ENCODE data around the gene HOMER3.
A peak's percentile ranks its signal among the peaks of the same experiment; 100 is the strongest.

Gene HOMER3

DNA sequence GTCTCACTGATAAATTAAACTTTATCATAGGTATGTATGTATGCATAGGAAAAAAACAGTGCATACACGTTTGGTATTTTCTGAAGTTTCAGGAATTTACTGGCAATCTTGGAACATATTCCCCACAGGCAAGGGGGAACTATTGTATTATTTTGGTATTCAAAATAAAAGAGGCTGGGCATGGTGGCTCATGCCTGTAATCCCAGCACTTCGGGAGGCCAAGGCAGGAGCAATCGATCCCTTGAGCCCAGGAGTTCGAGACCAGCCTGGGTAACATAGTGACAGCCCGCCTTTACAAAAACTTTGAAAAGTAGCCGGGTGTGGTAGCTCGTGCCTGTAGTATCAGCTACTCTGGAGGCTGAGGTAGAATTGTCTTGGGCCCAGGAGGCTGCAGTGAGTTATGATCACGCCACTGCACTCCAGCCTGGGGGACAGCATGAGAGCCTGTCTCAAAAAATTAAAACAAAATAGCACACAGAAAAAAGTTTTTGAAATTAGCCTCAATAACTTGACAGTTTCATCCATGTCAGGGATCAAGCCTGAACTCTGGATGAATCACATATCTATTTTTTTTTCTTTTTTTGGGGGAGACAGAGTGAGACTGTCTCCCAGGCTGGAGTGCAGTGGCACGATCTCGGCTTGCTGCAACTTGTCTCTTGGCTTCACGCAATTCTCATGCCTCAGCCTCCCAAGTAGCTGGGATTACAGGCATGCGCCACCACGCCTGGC, 29.1 kb upstream of the HOMER3 start:
- H3K36me3 ChIP-seq (ENCODE audit: control insufficient read depth in 4 of 4, insufficient read depth in 4 of 4, low read length in 3 of 4) = no peaks in the 10 kb centered on the region
- H3K4me1 ChIP-seq (ENCODE audit: control extremely low read depth in 1 of 4, control insufficient read depth in 4 of 4, insufficient read depth in 4 of 4, low read length in 3 of 4) = peaks cover 0 to 29% (median 23%) of the 10 kb centered on the region in 4 experiments
- POLR2A ChIA-PET = no interaction called here
- DNase-seq = no peak
- CTCF ChIA-PET = interaction anchor here (1.0 to 1.2 kb wide), 3 partner anchors 12 to 26 kb away, joined by 3 to 5 read pairs (median 4); no protein-coding TSS in a partner anchor
- WGBS (ENCODE audit: insufficient coverage) = 99% methylated on average over 13 of the region's 13 CpGs
- no peak overlapping the region for H3K27ac ChIP-seq (ENCODE audit: insufficient read depth in 1 of 2, low read depth in 1 of 2, low read length in 2 of 2, poor library complexity in 1 of 2, severe bottlenecking in 2 of 2)
- H3K9me3 ChIP-seq (ENCODE audit: control extremely low read depth in 1 of 5, control insufficient read depth in 4 of 5, insufficient read depth in 2 of 5, low read depth in 1 of 5, low read length in 4 of 5) = no peaks in the 10 kb centered on the region
- no peak overlapping the region for H3K4me3 ChIP-seq (ENCODE audit: control insufficient read depth in 1 of 7, extremely low read depth in 1 of 7, insufficient read depth in 4 of 7, low read depth in 2 of 7, low read length in 6 of 7)
- no peaks in the 10 kb centered on the region for H3K27me3 ChIP-seq (replicated peaks in 2 of 5; ENCODE audit: control insufficient read depth in 4 of 5, insufficient read depth in 5 of 5, low read length in 4 of 5)

DNA sequence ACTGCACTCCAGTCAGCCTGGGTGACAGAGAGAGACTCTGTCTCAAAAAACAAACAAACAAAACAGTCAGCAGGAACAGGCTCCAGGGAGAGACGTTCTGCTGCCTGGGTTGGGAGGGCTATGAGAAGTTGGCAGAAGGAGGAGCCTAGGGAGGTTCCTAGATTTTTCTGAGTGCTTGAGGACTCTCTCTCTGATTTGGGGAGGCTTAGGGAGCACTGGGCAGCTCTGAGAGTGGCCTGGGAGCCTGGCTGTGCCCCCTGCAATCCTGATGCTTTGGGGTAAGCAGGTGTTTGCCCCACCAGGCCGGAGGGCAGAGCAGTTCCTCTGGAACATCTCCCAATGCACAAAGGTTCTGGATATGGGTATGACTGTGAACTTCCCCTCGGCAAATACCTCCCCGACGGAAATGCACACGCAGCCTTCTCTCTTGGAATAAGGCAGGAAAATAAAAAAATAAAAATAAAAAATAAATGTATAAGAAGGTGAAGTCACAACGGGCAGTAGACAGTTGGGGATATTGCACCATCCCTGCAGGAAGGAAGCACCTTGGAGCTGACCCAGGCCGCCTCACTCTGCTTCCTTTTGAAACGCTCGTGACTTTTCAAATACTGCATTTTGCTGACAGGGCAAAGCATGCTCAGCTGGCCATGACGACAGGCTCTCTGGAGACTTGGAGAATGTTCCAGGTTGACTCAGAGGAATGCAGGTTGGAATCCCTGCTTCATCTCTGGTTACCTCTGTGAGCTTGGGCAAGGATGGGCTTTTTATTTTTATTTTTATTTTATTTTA, 26.5 kb upstream of the HOMER3 start:
- Histone ChIP-seq H3K36me3 (ENCODE audit: control insufficient read depth in 4 of 4, insufficient read depth in 4 of 4, low read length in 3 of 4) (no peaks in the 10 kb centered on the region), H3K27ac (ENCODE audit: insufficient read depth in 1 of 2, low read depth in 1 of 2, low read length in 2 of 2, poor library complexity in 1 of 2, severe bottlenecking in 2 of 2) (peak overlapping the region; percentile 58 to 65), H3K4me3 (ENCODE audit: control insufficient read depth in 1 of 7, extremely low read depth in 1 of 7, insufficient read depth in 4 of 7, low read depth in 2 of 7, low read length in 6 of 7) (peak overlapping the region in 3 of 7 experiments; percentile 1 to 31 (median 19)), H3K27me3 (replicated peaks in 2 of 5; ENCODE audit: control insufficient read depth in 4 of 5, insufficient read depth in 5 of 5, low read length in 4 of 5) (no peaks in the 10 kb centered on the region), H3K9me3 (ENCODE audit: control extremely low read depth in 1 of 5, control insufficient read depth in 4 of 5, insufficient read depth in 2 of 5, low read depth in 1 of 5, low read length in 4 of 5) (no peaks in the 10 kb centered on the region), H3K4me1 (ENCODE audit: control extremely low read depth in 1 of 4, control insufficient read depth in 4 of 4, insufficient read depth in 4 of 4, low read length in 3 of 4) (peaks cover 0 to 23% (median 18%) of the 10 kb centered on the region in 4 experiments)
- ChIA-PET POLR2A (interaction anchor here (0.5 to 0.6 kb wide), 2 partner anchors 12 to 55 kb away, joined by 4 read pairs; no protein-coding TSS in a partner anchor), CTCF (interaction anchor here (1.6 to 1.8 kb wide), 2 partner anchors 14 to 20 kb away, joined by 4 to 10 read pairs; no protein-coding TSS in a partner anchor)
- peak; percentile 52 to 90 (median 88) for DNase-seq
- 2% methylated on average over 5 of the region's 11 CpGs for WGBS (ENCODE audit: insufficient coverage)

DNA sequence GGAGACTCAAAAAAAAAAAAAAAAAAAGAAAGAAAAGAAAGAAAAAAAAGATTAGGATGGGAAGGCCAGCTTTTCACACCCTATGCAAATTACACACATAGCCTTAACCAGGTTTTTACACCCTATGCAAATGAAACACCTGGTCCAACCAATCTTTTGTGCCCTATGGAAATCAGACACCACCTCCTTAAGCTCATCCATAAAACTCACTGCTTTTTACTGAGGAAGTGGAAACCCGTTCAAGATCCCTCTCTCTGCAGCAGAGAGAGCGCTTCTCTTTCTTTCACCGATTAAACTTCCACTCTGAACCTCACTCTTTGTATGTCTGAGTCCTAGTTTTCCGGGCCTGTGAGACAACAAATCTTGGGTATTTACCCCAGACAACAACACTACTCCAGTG, 25.3 kb upstream of the HOMER3 start:
- no peak for DNase-seq
- ChIA-PET CTCF (interaction anchor here (1.3 to 1.6 kb wide), 2 partner anchors 16 to 20 kb away, joined by 4 to 8 read pairs; no protein-coding TSS in a partner anchor), POLR2A (no interaction called here)
- 79% methylated on average over 4 of the region's 4 CpGs for WGBS (ENCODE audit: insufficient coverage)
- Histone ChIP-seq H3K27ac (ENCODE audit: insufficient read depth in 1 of 2, low read depth in 1 of 2, low read length in 2 of 2, poor library complexity in 1 of 2, severe bottlenecking in 2 of 2) (no peak overlapping the region), H3K9me3 (ENCODE audit: control extremely low read depth in 1 of 5, control insufficient read depth in 4 of 5, insufficient read depth in 2 of 5, low read depth in 1 of 5, low read length in 4 of 5) (no peaks in the 10 kb centered on the region), H3K4me3 (ENCODE audit: control insufficient read depth in 1 of 7, extremely low read depth in 1 of 7, insufficient read depth in 4 of 7, low read depth in 2 of 7, low read length in 6 of 7) (no peak overlapping the region), H3K27me3 (replicated peaks in 2 of 5; ENCODE audit: control insufficient read depth in 4 of 5, insufficient read depth in 5 of 5, low read length in 4 of 5) (peaks cover 0 to 10% (median 0%) of the 10 kb centered on the region in 5 experiments), H3K36me3 (ENCODE audit: control insufficient read depth in 4 of 4, insufficient read depth in 4 of 4, low read length in 3 of 4) (no peaks in the 10 kb centered on the region), H3K4me1 (ENCODE audit: control extremely low read depth in 1 of 4, control insufficient read depth in 4 of 4, insufficient read depth in 4 of 4, low read length in 3 of 4) (peaks cover 0 to 21% (median 15%) of the 10 kb centered on the region in 4 experiments)

DNA sequence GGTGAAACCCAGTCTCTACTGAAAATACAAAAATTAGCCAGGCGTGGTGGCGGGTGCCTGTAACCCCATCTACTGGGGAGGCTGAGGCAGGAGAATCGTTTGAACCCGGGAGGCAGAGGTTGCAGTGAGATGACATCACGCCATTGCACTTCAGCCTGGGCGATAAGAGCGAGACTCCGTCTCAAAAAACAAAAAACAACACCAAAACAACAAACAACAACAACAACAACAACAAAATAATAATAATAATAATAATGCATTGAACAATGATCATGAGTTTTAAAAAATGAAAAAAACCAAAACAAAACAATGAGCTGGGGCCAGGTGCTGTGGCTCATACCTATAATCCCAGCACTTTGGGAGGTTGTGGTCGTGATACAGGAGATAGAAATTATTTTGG, 23.1 kb upstream of the HOMER3 start:
- POLR2A ChIA-PET = no interaction called here
- Histone ChIP-seq H3K27me3 (replicated peaks in 2 of 5; ENCODE audit: control insufficient read depth in 4 of 5, insufficient read depth in 5 of 5, low read length in 4 of 5) (peaks cover 0 to 11% (median 2%) of the 10 kb centered on the region in 5 experiments), H3K9me3 (ENCODE audit: control extremely low read depth in 1 of 5, control insufficient read depth in 4 of 5, insufficient read depth in 2 of 5, low read depth in 1 of 5, low read length in 4 of 5) (no peaks in the 10 kb centered on the region), H3K4me1 (ENCODE audit: control extremely low read depth in 1 of 4, control insufficient read depth in 4 of 4, insufficient read depth in 4 of 4, low read length in 3 of 4) (peaks cover 0 to 21% (median 15%) of the 10 kb centered on the region in 4 experiments), H3K4me3 (ENCODE audit: control insufficient read depth in 1 of 7, extremely low read depth in 1 of 7, insufficient read depth in 4 of 7, low read depth in 2 of 7, low read length in 6 of 7) (no peak overlapping the region), H3K27ac (ENCODE audit: insufficient read depth in 1 of 2, low read depth in 1 of 2, low read length in 2 of 2, poor library complexity in 1 of 2, severe bottlenecking in 2 of 2) (no peak overlapping the region), H3K36me3 (ENCODE audit: control insufficient read depth in 4 of 4, insufficient read depth in 4 of 4, low read length in 3 of 4) (no peaks in the 10 kb centered on the region)
- DNase-seq = no peak
- CTCF ChIA-PET = no interaction called here
- WGBS (ENCODE audit: insufficient coverage) = 100% methylated on average over 2 of the region's 9 CpGs

DNA sequence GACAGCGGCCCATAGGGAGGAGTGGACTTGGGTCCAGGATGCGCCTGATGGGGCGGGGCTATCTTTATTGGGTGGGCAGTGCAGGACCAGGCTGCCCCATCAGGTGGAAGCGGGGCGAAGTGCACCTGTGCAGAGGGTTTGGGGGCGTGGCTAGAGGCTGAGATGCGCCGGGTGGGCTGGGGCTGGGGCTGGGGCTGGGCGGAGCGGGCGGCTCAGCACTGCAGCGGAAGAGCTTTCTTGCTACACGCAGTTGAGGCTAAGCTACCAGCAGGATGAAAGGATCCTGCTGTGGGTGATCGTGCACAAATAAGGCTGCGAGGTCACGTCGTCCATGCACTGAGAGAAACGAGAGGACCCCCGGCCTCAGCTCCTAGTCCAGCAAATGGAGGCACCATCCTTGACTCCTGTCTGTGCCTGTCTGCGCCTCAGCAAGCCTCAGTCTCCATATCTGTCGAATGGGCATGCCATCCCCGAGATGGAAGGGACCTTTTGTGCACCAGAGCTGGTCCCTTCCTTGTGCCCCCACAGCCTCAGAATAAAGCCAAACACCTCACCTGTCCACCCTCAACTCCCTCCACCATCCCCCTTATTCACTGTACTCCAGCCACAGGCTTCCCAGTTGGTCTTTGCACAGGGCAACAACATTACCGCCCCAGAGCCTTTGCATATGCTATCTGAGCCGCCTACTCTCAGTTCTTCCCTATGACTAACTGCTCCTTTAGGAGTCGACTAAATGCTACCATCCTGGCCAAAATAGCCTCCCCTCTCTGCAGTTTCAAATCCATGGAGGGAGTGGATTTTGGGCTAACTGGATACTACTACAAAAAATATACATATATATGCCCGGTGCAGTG, 21.0 kb upstream of the HOMER3 start:
- Histone ChIP-seq H3K27me3 (replicated peaks in 2 of 5; ENCODE audit: control insufficient read depth in 4 of 5, insufficient read depth in 5 of 5, low read length in 4 of 5) (peaks cover 0 to 11% (median 2%) of the 10 kb centered on the region in 5 experiments), H3K4me1 (ENCODE audit: control extremely low read depth in 1 of 4, control insufficient read depth in 4 of 4, insufficient read depth in 4 of 4, low read length in 3 of 4) (peaks cover 0 to 8% (median 5%) of the 10 kb centered on the region in 4 experiments), H3K27ac (ENCODE audit: insufficient read depth in 1 of 2, low read depth in 1 of 2, low read length in 2 of 2, poor library complexity in 1 of 2, severe bottlenecking in 2 of 2) (no peak overlapping the region), H3K4me3 (ENCODE audit: control insufficient read depth in 1 of 7, extremely low read depth in 1 of 7, insufficient read depth in 4 of 7, low read depth in 2 of 7, low read length in 6 of 7) (peak overlapping the region in 1 of 7 experiments; percentile 33), H3K9me3 (ENCODE audit: control extremely low read depth in 1 of 5, control insufficient read depth in 4 of 5, insufficient read depth in 2 of 5, low read depth in 1 of 5, low read length in 4 of 5) (no peaks in the 10 kb centered on the region), H3K36me3 (ENCODE audit: control insufficient read depth in 4 of 4, insufficient read depth in 4 of 4, low read length in 3 of 4) (no peaks in the 10 kb centered on the region)
- DNase-seq = peak in 2 of 3 donors; percentile 44 to 51
- 26% methylated on average over 23 of the region's 26 CpGs for WGBS (ENCODE audit: insufficient coverage)
- ChIA-PET CTCF (no interaction called here), POLR2A (no interaction called here)

DNA sequence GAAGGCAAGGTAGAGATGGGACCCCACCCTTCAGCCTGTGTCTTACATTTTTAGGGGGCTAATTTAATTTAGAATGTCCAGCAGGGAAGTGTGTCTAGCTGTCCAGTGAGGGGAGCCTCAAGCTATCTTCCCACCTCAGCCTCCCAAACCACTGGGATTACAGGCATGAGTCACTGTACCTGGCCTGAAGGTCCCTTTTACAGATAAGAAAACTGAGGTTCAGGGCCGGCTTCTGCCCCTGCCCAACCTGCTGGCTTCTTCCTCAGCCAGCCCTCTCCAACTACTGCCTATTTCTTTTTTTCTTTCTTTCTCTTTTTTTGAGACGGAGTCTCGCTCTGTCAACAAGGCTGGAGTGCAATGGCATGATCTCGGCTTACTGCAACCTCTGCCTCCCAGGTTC, 19.4 kb upstream of the HOMER3 start:
- Histone ChIP-seq H3K36me3 (ENCODE audit: control insufficient read depth in 4 of 4, insufficient read depth in 4 of 4, low read length in 3 of 4) (no peaks in the 10 kb centered on the region), H3K27ac (ENCODE audit: insufficient read depth in 1 of 2, low read depth in 1 of 2, low read length in 2 of 2, poor library complexity in 1 of 2, severe bottlenecking in 2 of 2) (no peak overlapping the region), H3K4me1 (ENCODE audit: control extremely low read depth in 1 of 4, control insufficient read depth in 4 of 4, insufficient read depth in 4 of 4, low read length in 3 of 4) (peaks cover 0 to 6% (median 2%) of the 10 kb centered on the region in 4 experiments), H3K27me3 (replicated peaks in 2 of 5; ENCODE audit: control insufficient read depth in 4 of 5, insufficient read depth in 5 of 5, low read length in 4 of 5) (peaks cover 0 to 11% (median 2%) of the 10 kb centered on the region in 5 experiments), H3K9me3 (ENCODE audit: control extremely low read depth in 1 of 5, control insufficient read depth in 4 of 5, insufficient read depth in 2 of 5, low read depth in 1 of 5, low read length in 4 of 5) (no peaks in the 10 kb centered on the region), H3K4me3 (ENCODE audit: control insufficient read depth in 1 of 7, extremely low read depth in 1 of 7, insufficient read depth in 4 of 7, low read depth in 2 of 7, low read length in 6 of 7) (no peak overlapping the region)
- no peak for DNase-seq
- POLR2A ChIA-PET = no interaction called here
- WGBS (ENCODE audit: insufficient coverage) = 90% methylated on average over 3 of the region's 4 CpGs
- CTCF ChIA-PET = interaction anchor here (0.6 kb wide), 1 partner anchor 70 kb away, joined by 3 read pairs; no protein-coding TSS in a partner anchor

Measured in common myeloid progenitor, CD34-positive (primary cell).